H1 (cell line): Measurements from ENCODE around the gene FARSB. TPM values are rescaled to one million over a fixed set of nuclear protein-coding genes. Genes with fewer than 3 reads are reported as not detected.

Experiments used
- CTCF ChIA-PET: fragments of 300-600 bp; sonication (Branson Sonifier 250); formaldehyde crosslinking; loops from one replicate; lab custom pipeline; 2021; ENCODE audit not compliant: partially characterized antibody; lab: Charles Lee
- POLR2A ChIA-PET: fragments of 300-600 bp; sonication (Branson Sonifier 250); formaldehyde crosslinking; loops from one replicate; lab custom pipeline; 2021; ENCODE audit warnings: inconsistent platforms; ENCODE audit not compliant: partially characterized antibody; lab: Charles Lee
- DNase-seq, 2 experiments: peaks; one replicate each; pipeline versions ENCODE4 v3.0.0 to v3.0.0-alpha.2; 2010 to 2022; ENCODE audit warnings: low spot score in 2 of 2, low read depth in 1 of 2, mixed read lengths in 1 of 2
- FAIRE-seq: peaks from 2 replicates; lab custom pipeline; 2011; peaks lifted over from hg19 to GRCh38; lab: Jason Lieb, UNC
- H2AFZ ChIP-seq: 2 replicates; pipeline ENCODE4 v1.8.1; 2012; ENCODE audit warnings: low read length, inconsistent platforms
- H2AK5ac ChIP-seq: 2 replicates; pipeline ENCODE4 v1.6.1; 2013; ENCODE audit warnings: low read depth, low read length
- H2BK120ac ChIP-seq: replicated peaks from 2 replicates; pipeline ENCODE3; 2013; ENCODE audit warnings: low read depth, low read length, inconsistent platforms
- H2BK12ac ChIP-seq: 2 replicates; pipeline ENCODE4 v1.6.1; 2013; ENCODE audit warnings: low read depth, low read length
- H2BK15ac ChIP-seq: 2 replicates; pipeline ENCODE4 v1.6.1; 2013; ENCODE audit warnings: low read length
- H2BK20ac ChIP-seq: 2 replicates; pipeline ENCODE4 v1.6.1; 2013; ENCODE audit warnings: low read length
- H2BK5ac ChIP-seq: 2 replicates; pipeline ENCODE4 v1.6.1; 2013; ENCODE audit warnings: low read depth, low read length
- H3K14ac ChIP-seq: 2 replicates; pipeline ENCODE4 v1.6.1; 2013; ENCODE audit warnings: inconsistent platforms; ENCODE audit not compliant: insufficient read length
- H3K18ac ChIP-seq: 2 replicates; pipeline ENCODE4 v1.6.1; 2013; ENCODE audit warnings: low read length; ENCODE audit errors: extremely low read depth
- H3K23ac ChIP-seq: 2 replicates; pipeline ENCODE4 v1.6.1; 2013; ENCODE audit warnings: inconsistent platforms; ENCODE audit not compliant: insufficient read length
- H3K23me2 ChIP-seq: 2 replicates; pipeline ENCODE4 v1.6.1; 2013; ENCODE audit warnings: low read depth, low read length
- H3K27ac ChIP-seq: 2 replicates; pipeline ENCODE4 v1.6.1; 2011; ENCODE audit warnings: low read depth, low read length, inconsistent platforms
- H3K27me3 ChIP-seq, 4 experiments: replicated peaks in 1 of 4; 1 replicate in 1 of 4; 2 replicates in 3 of 4; pipeline versions ENCODE4 v1.6.1 to v1.8.1; 2011 to 2013; ENCODE audit warnings: low read length in 3 of 4, mild to moderate bottlenecking in 3 of 4, inconsistent platforms in 2 of 4, mixed read lengths in 2 of 4, moderate library complexity in 1 of 4; ENCODE audit not compliant: control insufficient read depth in 3 of 4, insufficient read depth in 3 of 4; ENCODE audit errors: extremely low read depth in 1 of 4
- H3K36me3 ChIP-seq, 4 experiments: 2 replicates each; pipeline versions ENCODE4 v1.6.1 to v1.8.1; 2011 to 2013; ENCODE audit warnings: mild to moderate bottlenecking in 4 of 4, low read length in 3 of 4, moderate library complexity in 2 of 4, control low read depth in 1 of 4, inconsistent platforms in 1 of 4; ENCODE audit not compliant: insufficient read depth in 4 of 4, control insufficient read depth in 2 of 4
- H3K4ac ChIP-seq: replicated peaks from 2 replicates; pipeline ENCODE3; 2013; ENCODE audit warnings: low read length, low read depth, mixed read lengths, inconsistent platforms; ENCODE audit not compliant: insufficient read length
- H3K4me1 ChIP-seq, 4 experiments: replicated peaks in 1 of 4; 1 replicate in 1 of 4; 2 replicates in 3 of 4; pipeline versions ENCODE4 v1.6.1 to v1.8.1; 2011 to 2013; ENCODE audit warnings: low read length in 3 of 4, inconsistent platforms in 2 of 4, mixed read lengths in 1 of 4; ENCODE audit not compliant: insufficient read depth in 4 of 4, control insufficient read depth in 3 of 4
- H3K4me2 ChIP-seq, 2 experiments: 2 replicates each; pipeline versions ENCODE4 v1.6.1 to v1.8.1; 2011 to 2013; ENCODE audit warnings: low read depth in 2 of 2, low read length in 2 of 2, control low read depth in 1 of 2, inconsistent platforms in 1 of 2, mild to moderate bottlenecking in 1 of 2; ENCODE audit not compliant: insufficient read depth in 1 of 2
- H3K4me3 ChIP-seq, 4 experiments: fragments of 200-600, 300-600 bp in 1 of 4; sonication (generic), shearing (Covaris generic), sonication (Bioruptor Twin) in 1 of 4; 2 replicates each; pipeline versions ENCODE4 v1.5.1 to v1.8.1; 2011 to 2016; ENCODE audit warnings: low read length in 4 of 4, low read depth in 3 of 4, control low read depth in 2 of 4, inconsistent platforms in 2 of 4, mild to moderate bottlenecking in 2 of 4, mixed read lengths in 1 of 4, moderate library complexity in 1 of 4; ENCODE audit not compliant: insufficient read depth in 2 of 4; ENCODE audit errors: extremely low read depth in 1 of 4
- H3K56ac ChIP-seq: replicated peaks from 2 replicates; pipeline ENCODE3; 2013; ENCODE audit warnings: low read depth, mild to moderate bottlenecking, mixed read lengths, low read length, inconsistent platforms; ENCODE audit not compliant: insufficient read length
- H3K79me1 ChIP-seq: 2 replicates; pipeline ENCODE4 v1.6.1; 2013; ENCODE audit warnings: low read depth, low read length, control low read depth
- H3K79me2 ChIP-seq, 2 experiments: 2 replicates each; pipeline versions ENCODE4 v1.6.1 to v1.8.1; 2012 to 2013; ENCODE audit warnings: low read length in 2 of 2, mild to moderate bottlenecking in 2 of 2, inconsistent platforms in 1 of 2; ENCODE audit not compliant: insufficient read depth in 2 of 2, control insufficient read depth in 1 of 2
- H3K9ac ChIP-seq, 4 experiments: replicated peaks in 1 of 4; 1 replicate in 1 of 4; 2 replicates in 3 of 4; pipeline versions ENCODE4 v1.6.1 to v1.8.1; 2011 to 2013; ENCODE audit warnings: low read depth in 3 of 4, low read length in 3 of 4, control low read depth in 2 of 4, mild to moderate bottlenecking in 2 of 4, moderate library complexity in 2 of 4, inconsistent platforms in 1 of 4; ENCODE audit errors: extremely low read depth in 1 of 4
- H3K9me3 ChIP-seq, 2 experiments: 2 replicates each; pipeline versions ENCODE4 v1.6.1 to v1.8.1; 2012 to 2013; ENCODE audit warnings: mild to moderate bottlenecking in 2 of 2, moderate library complexity in 2 of 2, control low read depth in 1 of 2, inconsistent platforms in 1 of 2, low read depth in 1 of 2, low read length in 1 of 2, mixed read lengths in 1 of 2; ENCODE audit not compliant: insufficient read depth in 2 of 2
- H4K20me1 ChIP-seq, 2 experiments: replicated peaks in 1 of 2; 2 replicates each; pipeline versions ENCODE3 to v1.8.1; 2011 to 2013; ENCODE audit warnings: inconsistent platforms in 2 of 2, low read length in 2 of 2, mild to moderate bottlenecking in 1 of 2; ENCODE audit not compliant: insufficient read depth in 2 of 2, control insufficient read depth in 1 of 2
- H4K5ac ChIP-seq: 2 replicates; pipeline ENCODE4 v1.6.1; 2013; ENCODE audit warnings: low read length, low read depth, mixed read lengths, inconsistent platforms; ENCODE audit not compliant: insufficient read length
- H4K8ac ChIP-seq: 2 replicates; pipeline ENCODE4 v1.8.0; 2013; ENCODE audit warnings: mild to moderate bottlenecking, moderate library complexity, low read length, inconsistent platforms; ENCODE audit not compliant: insufficient read depth; ENCODE audit errors: extremely low read depth
- H4K91ac ChIP-seq: replicated peaks from 2 replicates; pipeline ENCODE3; 2013; ENCODE audit warnings: low read length, mixed read lengths, inconsistent platforms; ENCODE audit not compliant: insufficient read length
- BACH1 ChIP-seq: IDR thresholded peaks from 2 replicates; pipeline ENCODE4 v1.6.1; 2012; ENCODE audit warnings: low read length, improper control_type of control experiment
- BRCA1 ChIP-seq: IDR thresholded peaks from 2 replicates; pipeline ENCODE4 v1.6.1; 2012; ENCODE audit warnings: low read depth, low read length, improper control_type of control experiment
- POLR2AphosphoS5 ChIP-seq: IDR thresholded peaks from 2 replicates; pipeline ENCODE4 v1.6.1; 2011; ENCODE audit warnings: low read depth, low read length
- RNF2 ChIP-seq: fragments of 200-900, 300-1000 bp; sonication (generic); IDR thresholded peaks from 2 replicates; pipeline ENCODE4 v1.7.1; 2016; ENCODE audit warnings: borderline replicate concordance, low read depth, mild to moderate bottlenecking, antibody characterized with exemption, low read length; ENCODE audit not compliant: poor library complexity, severe bottlenecking; ENCODE audit errors: missing control alignments
- SIX5 ChIP-seq: IDR thresholded peaks from 2 replicates; pipeline ENCODE4 v1.6.1; 2011; ENCODE audit warnings: mild to moderate bottlenecking, low read depth, low read length
- WGBS, 2 experiments: shearing (Covaris generic) in 1 of 2; methylation state at CpG; one replicate each; pipeline versions ENCODE4 v1.1.6 to v1.1.7; 2013 to 2015; ENCODE audit warnings: low lambda C conversion rate in 2 of 2, mixed read lengths in 2 of 2, inconsistent platforms in 1 of 2, low coverage in 1 of 2, missing lambda C conversion rate in 1 of 2; ENCODE audit not compliant: insufficient replicate concordance in 2 of 2, insufficient coverage in 1 of 2, insufficient read length in 1 of 2; ENCODE audit errors: extremely low coverage in 1 of 2, missing lambda C conversion rate in 1 of 2; 5-methylcytosine and 5-hydroxymethylcytosine counted together
- polyA plus RNA-seq, 7 experiments: library from polyadenylated mRNA; depleted of rRNA in 3 of 7; stranded (reverse) in 5 of 7; unstranded in 2 of 7; fragments of >200 nt in 5 of 7; fragments of 200-250 nt in 2 of 7; gene quantifications; 1 replicate in 5 of 7; 2 replicates in 1 of 7; 4 replicates in 1 of 7; pipeline versions ENCODE4 v1.2.1 to v1.2.3, GENCODE V29; 2011 to 2013; ENCODE audit warnings: missing spikeins in 2 of 7, mixed read lengths in 2 of 7
- total RNA-seq: library from RNA; stranded (reverse); fragmentation: NEBNext Ultra II Directional; extraction: Animal tissue kit (Norgen Biotek cat#: 25700); gene quantifications from 2 replicates; pipeline ENCODE4 v1.2.1, GENCODE V29; 2021

Gene FARSB
- total and polyA plus RNA-seq, 2 of the 8 experiments (the other 6 are each of a cell fraction or from before 2014, with no cell fraction given): 21.0 to 37.9 TPM

GRCh38 chr2:222703091-222703490, 47.2 kb upstream of the FARSB start:
- no peak overlapping the region for H2BK20ac ChIP-seq
- no peak overlapping the region for H4K5ac ChIP-seq
- H3K79me2 ChIP-seq: no peaks in the 10 kb centered on the region
- no peak overlapping the region for H2BK5ac ChIP-seq
- no peak overlapping the region for H3K18ac ChIP-seq
- no peak overlapping the region for H4K91ac ChIP-seq
- H2BK120ac ChIP-seq: no peak overlapping the region
- no peak overlapping the region for H3K4me3 ChIP-seq
- no peaks in the 10 kb centered on the region for H4K20me1 ChIP-seq
- FAIRE-seq (no peak), DNase-seq (no peak)
- H2AK5ac ChIP-seq: no peak overlapping the region
- 0 out of 4 replicates have a peak, but pooled peaks cover 0 to 4% of the 10 kb centered on the region in 2 experiments for H3K9me3 ChIP-seq
- H3K27ac ChIP-seq: no peak overlapping the region
- H3K23ac ChIP-seq: no peak overlapping the region
- no peak overlapping the region for H3K14ac ChIP-seq
- H4K8ac ChIP-seq: no peak overlapping the region
- H3K4me2 ChIP-seq: no peak overlapping the region
- H3K23me2 ChIP-seq: no peaks in the 10 kb centered on the region; the same call in 1 of the 2 replicates
- no peaks in the 10 kb centered on the region for H3K79me1 ChIP-seq
- H3K27me3 ChIP-seq: no peaks in the 10 kb centered on the region
- no peaks in the 10 kb centered on the region for H3K36me3 ChIP-seq
- TF ChIP-seq POLR2AphosphoS5 (no peak), SIX5 (no peak), BRCA1 (no peak), RNF2 (no peak), BACH1 (no peak)
- H2BK12ac ChIP-seq: no peak overlapping the region
- H2BK15ac ChIP-seq: no peak overlapping the region
- WGBS, 2 experiments: 90% methylated on average over 2 of the region's 2 CpGs; no CpG with 5 or more reads in 1 of the 2 experiments
- ChIA-PET CTCF (interaction anchor here (0.6 to 12.1 kb wide), 5 partner anchors 15 to 236 kb away, joined by 3 to 124 read pairs (median 5); no protein-coding TSS in a partner anchor), POLR2A (no interaction called here)
- H3K4me1 ChIP-seq: no peaks in the 10 kb centered on the region; a peak in 1 of 7 replicates
- H3K9ac ChIP-seq: no peak overlapping the region
- H3K4ac ChIP-seq: no peak overlapping the region
- H3K56ac ChIP-seq: no peak overlapping the region
- H2AFZ ChIP-seq: no peak overlapping the region
